Posterior cingulate gyrus (tissue), 11 donors: ENCODE measurements around the gene SLC19A2.

Source experiments
- DNase-seq, 10 donors: peaks; one replicate each; pipeline versions ENCODE4 v3.0.0 to v3.0.0-alpha.2; 2020 to 2021; ENCODE audit warnings: mixed read lengths in 3 of 10
- intact Hi-C: fragments of 100-400 bp; cut with DNase I; formaldehyde crosslinking; loops from one replicate; pipeline ENCODE4 v1.15.1; 2023

SLC19A2 gene

DNA sequence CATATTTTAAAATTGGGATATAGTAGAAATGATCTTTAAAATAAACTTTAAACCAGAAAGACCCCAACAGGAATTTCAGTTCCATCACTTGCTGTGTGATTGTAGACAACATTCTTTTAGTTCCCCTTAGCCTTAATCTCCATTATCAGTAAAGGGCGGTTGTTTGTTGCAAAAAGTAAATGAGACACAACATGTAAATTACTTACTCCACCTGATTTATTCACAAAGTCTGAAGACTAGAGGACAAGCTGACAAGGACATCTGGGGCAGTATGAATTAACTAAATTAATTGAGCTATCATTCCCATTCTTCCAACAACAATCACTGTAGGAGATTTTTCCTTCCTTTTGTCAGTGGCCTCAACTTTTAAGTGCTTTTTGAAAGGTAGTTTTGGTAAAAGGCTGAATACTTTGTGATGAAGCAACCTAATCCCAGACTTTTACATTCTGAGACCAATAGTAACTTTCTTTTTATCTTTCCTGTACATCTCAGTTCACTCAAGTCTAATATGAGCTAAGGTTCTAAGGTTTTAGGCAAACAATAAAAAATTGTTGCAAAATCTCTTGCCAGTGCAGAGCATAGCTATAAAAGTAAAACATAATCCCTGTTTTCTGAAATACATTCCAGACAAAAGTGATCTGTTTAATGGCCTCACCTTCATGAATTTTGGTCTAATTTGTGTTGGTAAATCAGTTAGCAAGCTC lies 6.2 kb downstream of the SLC19A2 start:
- intact Hi-C loops, result loop anchor here (10.0 kb wide), 1 partner anchor 55 kb away; the partner anchor contains the start of gene CCDC181
- no peak for DNase-seq

DNA sequence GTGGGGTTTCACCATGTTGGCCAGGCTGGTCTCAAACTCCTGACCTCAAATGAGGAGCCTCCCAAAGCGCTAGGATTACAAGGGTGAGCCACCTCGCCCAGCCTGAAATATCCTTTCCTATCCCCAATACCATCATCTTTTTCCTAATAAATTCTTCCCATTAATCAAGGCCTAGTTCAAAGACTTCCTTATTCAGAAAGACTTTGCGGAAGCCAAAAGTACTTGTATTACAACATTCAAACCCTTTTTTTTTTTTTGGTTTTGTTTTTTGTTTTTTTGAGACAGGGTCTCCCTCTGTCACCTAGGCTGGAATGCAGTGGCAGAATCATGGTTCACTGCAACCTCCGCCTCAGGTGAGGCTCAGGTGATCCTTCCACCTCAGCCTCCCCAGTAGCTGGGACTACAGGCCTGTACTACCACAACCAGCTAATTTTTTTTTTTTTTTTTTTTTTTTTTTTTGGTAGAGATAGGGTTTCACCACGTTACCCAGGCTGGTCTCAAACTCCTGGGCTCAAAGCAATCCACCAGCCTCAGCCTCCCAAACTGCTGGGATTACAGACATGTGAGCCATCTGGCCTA lies 7.6 kb downstream of the SLC19A2 start:
- no peak for DNase-seq
- intact Hi-C loops, result no loop called here

DNA sequence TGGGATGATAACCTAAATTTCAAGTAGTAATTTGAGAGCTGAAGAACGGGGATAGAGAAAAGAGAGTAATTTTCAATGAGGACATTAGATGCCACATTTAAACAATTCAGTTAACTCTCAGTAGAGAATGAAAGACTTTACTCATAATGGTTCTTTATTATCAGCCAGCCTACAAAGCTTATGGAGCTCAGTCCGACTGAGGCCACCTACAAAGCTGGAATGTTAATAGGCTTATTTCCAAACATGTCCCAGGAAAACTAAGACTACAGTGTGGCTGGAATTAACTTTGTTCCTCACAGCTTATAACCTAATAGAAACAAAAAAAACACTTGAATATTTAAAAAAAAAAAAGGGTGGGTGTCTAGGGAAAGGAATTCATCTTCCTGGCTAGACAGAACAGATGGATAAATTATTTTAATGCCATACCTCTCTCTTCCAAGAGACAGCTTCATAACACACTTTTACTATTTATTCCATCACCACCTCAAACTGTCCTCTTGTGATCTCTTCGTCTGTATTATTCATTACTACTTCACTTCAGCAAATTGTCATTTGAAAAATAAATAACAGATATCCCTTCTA lies 9.8 kb downstream of the SLC19A2 start:
- intact Hi-C loops, result no loop called here

DNA sequence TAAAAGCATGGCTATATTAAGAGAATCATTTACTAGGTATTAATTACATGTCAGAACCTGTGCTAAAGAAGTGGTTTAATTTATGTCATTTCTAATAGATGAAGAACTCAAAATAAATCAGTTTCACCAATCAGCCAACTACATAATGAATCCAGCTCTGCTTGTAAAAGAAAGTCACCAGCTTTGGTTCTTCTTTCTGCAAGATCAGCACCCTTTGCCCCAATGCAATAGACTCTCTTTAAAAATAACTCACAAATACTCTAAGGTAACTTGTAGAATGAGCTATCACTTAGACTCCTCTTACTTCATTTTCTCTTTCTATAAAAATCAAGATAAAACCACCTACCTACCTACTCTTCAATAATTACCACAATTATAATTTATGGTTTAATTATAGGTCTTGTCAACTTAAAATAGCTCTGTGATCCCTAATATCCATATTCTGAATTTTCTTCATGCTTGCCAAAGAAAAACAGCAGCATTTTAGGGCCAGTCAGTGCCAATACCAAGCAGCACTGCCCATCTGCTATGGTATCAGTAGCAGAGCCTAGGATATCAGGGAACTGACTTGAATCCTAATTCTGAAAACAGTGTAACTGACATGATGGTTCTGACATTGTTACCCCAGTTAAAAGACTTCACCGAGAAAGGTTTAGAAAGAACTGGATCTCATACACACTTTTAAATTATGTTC lies 11.3 kb downstream of the SLC19A2 start:
- intact Hi-C loops, result no loop called here
- DNase-seq, result no peak

More for the DNA sequence above, 9.8 kb downstream of the SLC19A2 start:
- DNase-seq, result no peak

DNA sequence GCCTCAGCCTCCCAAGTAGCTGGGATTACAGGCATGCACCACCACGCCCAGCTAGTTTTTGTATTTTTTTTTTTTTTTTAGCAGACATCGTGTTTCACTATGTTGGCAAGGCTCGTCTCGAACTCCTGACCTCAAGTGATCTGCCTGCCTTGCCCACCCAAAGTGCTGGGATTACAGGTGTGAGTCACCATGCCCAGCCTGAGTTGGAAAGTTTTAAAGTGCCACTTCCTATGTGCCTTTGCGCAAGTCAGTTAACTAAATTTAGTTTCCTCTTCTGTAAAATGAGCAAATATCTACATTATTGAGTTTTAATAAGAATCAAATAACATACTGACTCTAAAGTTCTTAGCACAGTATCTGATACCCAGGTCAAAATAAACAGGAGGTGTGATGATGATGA lies 12.4 kb downstream of the SLC19A2 start:
- DNase-seq, result no peak
- intact Hi-C loops, result no loop called here

DNA sequence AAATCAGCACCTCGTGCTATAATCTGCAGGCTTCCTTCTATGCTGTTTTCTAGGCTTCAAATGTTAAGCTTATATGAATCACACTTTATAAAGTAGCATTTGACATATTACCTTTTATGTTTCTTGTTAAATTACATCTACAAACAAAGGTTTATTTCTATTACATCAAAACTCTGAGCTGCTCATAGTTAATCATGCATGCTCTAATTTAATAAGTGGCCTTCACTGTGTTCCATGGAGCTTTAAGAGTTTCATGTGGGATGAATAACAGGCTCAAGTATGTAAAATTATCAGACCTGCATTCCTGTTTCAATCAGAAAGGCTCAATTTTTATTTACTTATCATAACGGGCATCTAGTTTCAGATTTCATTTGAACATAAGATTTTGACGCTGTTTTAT lies 13.0 kb downstream of the SLC19A2 start:
- intact Hi-C loops, result no loop called here
- no peak for DNase-seq

DNA sequence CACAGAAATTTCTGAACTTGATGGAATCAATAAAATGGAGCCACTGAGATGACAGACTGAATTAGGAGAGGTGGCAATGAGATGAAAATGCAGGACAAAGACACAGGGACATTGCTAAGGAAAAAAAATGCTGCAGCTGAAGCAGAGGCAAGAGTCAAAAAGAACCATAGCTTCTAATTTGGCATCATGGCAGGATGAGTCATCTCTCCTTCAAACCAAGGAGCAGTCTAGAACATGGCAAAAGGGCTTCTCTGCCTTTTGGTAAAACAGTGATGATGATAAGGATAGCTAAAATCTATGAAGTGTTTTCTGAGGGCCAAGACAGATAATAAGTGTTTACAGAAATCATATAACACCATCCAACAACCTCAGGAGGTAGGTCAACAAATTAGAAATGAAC lies 16.8 kb downstream of the SLC19A2 start:
- intact Hi-C loops, result no loop called here
- no peak for DNase-seq

DNA sequence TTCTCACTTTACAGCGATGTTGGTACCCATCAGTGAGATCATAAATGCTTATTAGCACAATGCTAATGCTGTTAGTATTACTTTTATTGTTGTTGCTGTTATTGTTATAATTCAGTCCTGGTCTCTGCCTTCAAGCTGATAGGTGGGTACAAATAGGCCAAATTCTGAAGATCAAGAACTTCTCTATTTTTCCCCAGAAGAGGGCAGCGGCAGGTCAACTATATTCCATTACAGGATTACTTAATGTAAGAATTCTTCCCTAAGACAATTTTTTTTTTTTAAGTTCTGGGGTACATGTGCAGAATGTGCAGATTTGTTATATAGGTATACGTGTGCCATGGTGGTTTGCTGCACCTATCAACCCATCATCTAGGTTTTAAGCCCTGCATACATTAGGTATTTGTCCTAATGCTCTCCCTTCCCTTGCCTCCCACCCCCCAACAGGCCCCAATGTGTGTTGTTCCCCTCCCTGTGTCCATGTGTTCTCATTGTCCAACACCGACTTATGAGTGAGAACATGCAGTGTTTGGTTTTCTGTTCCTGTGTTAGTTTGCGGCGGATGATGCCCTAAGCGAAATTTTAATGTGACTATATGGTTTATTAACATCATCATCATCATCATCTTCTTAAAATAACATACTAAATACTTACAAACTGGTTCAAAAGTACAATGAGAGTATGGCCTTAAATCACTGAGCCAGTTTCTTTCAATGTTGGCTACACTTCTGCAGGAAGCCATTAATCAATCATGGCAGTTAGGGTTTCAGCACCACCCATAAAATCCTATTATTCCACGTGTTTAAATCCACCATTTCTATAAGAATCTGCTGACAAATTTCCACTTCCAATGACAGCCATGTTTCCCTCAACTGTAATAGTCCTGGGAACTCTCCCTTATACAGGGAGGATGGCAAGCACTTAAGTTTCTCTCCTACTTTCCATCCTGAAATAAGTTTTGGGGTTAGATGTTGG lies 19.2 kb downstream of the SLC19A2 start:
- intact Hi-C loops, result loop anchor here (1.0 kb wide), 1 partner anchor 80 kb away; no protein-coding TSS in a partner anchor

DNA sequence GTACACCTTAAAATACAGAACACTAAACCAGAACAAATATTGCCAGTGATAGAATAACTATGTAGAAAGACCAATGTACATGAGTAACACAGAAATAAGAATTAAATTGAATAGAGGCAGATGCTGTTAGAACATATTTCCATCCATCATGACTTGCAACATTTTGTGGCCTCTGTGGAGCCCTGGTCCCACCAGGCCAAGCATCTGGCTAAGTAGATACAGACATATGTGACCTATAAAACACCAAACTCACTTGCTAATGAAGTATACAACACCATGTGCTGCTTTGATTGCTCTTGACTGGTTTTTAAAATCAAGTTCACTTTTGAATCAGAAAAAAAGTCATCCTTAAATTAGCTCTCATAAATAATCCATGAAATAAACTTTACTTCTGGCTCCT lies 20.5 kb downstream of the SLC19A2 start:
- intact Hi-C loops, result no loop called here

More for the DNA sequence above, 19.2 kb downstream of the SLC19A2 start:
- no peak for DNase-seq

DNA sequence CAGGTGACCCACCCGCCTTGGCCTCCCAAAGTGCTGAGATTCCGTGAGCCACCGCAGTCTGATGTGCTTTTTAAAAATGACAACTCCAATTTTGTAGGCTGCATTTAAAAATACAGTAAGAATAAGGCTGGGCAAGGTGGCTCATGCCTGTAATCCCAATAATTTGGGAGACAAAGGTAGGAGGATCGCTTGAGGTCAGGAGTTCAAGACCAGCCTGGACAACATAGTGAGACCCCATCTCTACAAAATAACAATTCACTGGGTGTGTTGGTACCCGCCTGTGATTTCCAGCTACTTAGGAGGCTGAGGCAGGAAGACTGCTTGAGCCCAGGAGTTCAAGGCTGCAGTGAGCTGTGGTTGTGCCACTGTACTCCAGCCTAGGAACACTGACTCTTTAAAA lies 23.4 kb downstream of the SLC19A2 start:
- DNase-seq, result peak in 1 of 10 donors; percentile 29
- intact Hi-C loops, result no loop called here

More for the DNA sequence above, 20.5 kb downstream of the SLC19A2 start:
- DNase-seq, result peak in 1 of 10 donors; percentile 37

DNA sequence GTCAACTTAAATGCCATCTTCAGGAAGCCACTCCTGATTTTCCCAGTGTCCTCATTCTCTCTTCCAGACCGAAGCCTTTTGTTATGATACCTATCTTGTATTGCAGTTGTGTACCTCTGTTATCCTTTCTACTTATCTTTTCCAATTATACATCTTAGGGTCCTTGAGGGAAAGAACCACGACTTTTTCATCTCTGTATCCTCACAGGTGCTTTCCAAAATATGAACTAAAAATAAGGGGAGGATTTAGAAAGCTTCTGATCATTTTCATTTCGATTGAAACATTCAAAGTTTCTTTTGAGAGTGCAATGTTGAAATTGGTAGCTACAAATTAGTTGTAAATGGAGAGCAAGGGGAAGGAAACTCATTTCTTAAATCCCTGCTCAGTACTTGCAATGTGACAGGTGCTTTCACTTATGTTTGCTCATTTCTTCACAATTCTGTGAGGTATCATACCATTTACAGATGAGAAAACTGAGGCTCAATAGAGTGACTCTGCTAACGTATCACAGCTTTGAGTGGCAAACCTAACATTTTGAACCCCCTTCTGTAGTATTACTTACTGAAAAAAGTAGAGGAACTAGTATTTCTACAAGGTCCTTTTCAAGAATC lies 24.2 kb downstream of the SLC19A2 start:
- intact Hi-C loops, result no loop called here
- DNase-seq, result no peak

DNA sequence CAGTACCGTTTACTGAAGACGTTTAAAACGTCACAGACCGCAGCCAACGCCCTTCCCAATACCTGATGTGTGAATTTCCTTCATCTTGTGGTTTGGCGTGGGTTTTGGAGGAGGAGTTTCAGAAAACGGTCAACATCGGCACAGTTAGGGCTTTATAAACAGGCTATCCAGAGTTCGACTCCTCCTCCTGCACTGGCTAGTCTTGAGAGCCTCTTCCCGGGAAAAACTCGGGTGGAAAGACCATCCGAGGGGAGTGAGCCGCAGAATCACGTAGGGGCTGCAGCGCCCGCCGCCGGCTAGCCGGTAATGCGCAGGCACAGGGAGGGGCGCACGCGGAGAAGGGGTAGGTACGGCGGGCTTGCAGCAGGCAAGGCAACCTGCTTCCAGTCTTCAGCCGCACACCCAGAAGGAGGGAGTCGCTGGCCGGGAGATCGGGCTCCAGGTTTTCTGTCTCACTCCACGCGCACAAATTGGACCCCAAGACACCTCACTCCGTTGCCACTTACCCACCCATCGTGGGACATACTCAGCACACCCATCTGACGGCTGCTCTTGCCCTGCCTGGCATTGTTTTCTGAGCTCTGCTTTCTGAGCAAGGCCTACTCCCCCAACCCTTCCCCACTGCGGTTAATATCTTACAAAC lies 25.4 kb downstream of the SLC19A2 start:
- peak in 3 of 10 donors; percentile 9 to 83 (median 68) for DNase-seq
- intact Hi-C loops, result no loop called here

DNA sequence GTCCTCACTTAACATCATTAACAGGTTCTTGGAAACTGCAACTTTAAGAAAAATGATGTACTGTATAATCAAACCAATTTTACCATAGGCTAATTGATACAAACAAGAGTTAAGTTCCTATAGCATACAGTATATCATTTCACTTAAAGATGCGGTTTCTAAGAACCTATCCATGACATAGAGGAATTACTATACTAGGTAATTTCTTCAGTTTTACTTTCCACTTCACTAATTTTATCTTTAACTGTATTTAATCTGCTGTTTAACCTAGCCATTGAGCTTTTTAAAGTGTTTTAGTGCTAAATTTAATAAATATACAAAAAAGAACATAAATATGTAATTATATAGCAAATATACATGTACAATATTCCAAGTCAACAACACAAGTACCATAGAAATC lies 28.3 kb downstream of the SLC19A2 start:
- intact Hi-C loops, result no loop called here
- no peak for DNase-seq

DNA sequence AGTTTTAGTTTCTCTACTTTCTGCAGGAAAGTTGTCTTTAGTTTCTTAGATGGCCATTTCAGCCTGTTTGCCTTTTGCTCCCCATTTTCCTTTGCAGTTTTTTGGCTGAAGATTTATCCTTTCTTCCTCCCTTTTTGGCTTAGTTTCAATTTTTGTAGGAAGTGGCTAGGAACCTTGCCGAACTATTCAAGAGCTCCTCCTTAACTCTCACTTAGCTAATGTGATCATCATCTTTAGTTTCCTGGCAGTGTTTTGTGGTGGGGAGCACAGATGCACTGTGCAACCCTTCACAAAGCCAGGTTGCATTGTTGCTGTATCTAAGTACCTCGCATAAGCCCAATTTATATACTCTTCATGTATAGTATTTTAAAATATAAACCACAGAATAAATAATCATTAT lies 29.7 kb downstream of the SLC19A2 start:
- intact Hi-C loops, result no loop called here
- no peak for DNase-seq

DNA sequence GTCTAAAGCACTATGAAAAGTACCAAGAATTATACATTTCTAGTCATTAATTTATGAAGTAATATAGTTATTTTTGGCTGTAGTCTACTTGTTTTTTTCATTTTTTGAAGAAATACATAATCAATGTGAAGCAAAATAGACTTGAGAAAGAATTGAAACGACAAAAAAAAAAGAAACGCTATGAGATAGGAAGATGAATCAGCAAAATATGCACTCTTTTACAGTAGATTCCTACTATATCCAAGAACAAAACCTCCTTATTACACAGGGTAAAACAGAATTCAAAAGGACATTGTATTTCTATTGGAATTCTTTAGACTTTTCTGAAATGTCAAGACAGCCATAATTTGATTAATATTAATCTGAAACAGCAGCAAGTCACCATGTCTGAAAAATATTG lies 32.8 kb downstream of the SLC19A2 start:
- intact Hi-C loops, result no loop called here
- DNase-seq, result no peak

DNA sequence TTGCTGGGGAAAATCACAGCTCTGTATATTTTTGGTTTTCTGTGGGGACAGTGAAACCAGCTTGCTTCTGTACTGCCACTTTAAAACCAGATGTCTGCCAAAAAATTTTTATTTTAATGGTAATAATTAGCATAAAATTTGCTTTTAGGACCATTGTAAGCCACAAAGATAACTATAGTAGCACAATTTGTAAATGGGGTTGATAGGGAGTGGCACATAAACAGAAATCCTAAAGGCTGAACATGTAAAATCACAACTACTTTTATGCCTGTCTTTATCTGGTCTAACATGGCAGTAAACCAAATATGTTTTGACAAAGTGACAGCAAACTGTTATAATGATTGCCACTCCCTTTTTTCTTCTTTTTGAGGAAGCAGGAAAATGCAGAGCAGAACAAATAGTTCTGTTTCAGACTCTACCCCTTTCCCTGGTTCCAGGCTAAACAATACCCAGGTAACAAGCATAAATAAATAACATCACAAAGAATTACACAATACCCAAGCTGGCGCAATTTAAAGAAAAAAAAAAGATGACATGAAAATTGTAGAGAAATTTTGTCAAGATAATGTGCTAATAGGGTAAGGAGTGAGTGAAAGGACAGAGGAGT lies 34.4 kb downstream of the SLC19A2 start:
- intact Hi-C loops, result no loop called here
- DNase-seq, result no peak

DNA sequence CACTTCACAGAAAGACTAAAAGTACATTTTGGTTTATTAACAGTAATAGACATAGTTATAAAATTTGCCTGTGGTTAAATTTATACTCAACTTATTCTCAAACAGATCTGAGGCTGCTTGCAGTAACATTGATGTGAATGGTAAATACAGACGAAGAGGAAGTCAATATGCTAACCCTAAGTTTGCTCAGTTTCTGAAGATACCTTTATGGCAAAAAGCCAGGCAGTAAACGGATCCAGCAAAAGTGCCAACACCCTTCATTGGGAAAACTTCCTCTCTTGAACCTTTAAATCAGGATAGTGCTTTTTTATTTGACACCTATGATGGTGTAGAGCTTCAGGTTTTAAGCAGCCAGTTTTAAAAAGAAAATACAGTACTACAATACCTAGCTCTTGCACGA lies 41.8 kb downstream of the SLC19A2 start:
- intact Hi-C loops, result no loop called here
- DNase-seq, result no peak

DNA sequence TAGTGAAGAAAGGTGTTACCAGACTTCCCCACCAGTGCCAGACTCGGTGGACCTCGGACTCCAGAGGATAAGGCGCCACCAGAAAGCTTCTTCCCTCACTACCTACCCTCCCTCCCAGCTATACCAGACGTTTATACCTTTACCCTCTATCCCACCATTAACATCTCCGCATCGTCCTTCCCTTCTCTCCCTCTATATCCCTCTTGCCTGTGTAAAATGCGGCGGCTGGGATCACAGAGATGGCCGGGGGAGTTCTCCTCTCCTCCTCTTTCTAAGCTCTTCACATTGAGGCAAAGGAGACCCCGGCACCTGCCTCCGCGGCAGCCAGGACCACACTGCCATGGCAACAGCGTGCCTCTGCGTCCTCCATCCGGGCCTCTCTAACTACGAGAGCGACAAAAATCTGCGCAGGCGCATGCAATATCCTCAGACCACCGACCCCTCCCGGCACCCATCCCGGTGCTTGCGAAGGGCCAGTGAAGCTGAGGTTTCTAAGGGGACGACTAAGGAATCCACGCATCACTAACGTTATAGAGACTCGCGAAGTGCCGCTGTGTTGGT lies 58.6 kb downstream of the SLC19A2 start, which contains the start of gene CCDC181:
TSS of gene CCDC181 (minus strand) at position 394 of the 561 bp plus-strand sequence. CDS start 2,547 bp downstream, outside the sequence.
- peak; percentile 73 to 97 (median 86) for DNase-seq
- intact Hi-C loops, result loop anchor here (10.0 kb wide), 1 partner anchor 58 kb away; the partner anchor contains the start of gene SLC19A2
